ENCODE measurements around the gene HS3ST2. TPM values are rescaled to one million over a fixed set of nuclear protein-coding genes. Genes with fewer than 3 reads are reported as not detected.

The HS3ST2 gene
- total and polyA plus RNA-seq, 2 donors (not counting 3 experiments of a cell fraction or from before 2014, with no cell fraction given): not detected

DNA sequence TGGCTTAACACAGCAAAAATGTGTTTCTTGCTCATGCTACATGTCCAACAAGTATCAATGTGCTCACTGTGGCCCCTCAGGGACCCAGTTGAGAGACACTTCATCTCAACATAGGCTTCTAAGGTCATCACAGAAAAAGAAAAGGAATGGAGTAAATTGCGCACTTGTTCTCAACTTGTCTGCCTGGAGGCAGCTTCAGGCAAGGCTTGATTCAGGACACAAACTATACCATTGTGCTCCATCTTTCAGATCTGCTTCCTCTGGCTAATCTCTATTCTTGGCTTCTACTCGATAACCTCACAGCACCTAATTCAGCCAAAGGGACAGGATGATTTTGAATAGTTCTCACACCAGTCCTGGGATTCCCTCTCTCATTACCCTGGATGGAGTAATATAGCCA is 35.6 kb downstream of the HS3ST2 start:
- Histone ChIP-seq H3K27ac (ENCODE audit: insufficient read depth, low read depth, low read length) (no peak overlapping the region), H4K20me1 (replicated peaks; ENCODE audit: control insufficient read depth, extremely low read depth, insufficient read depth, low read length) (no peaks in the 10 kb centered on the region), H3K9me1 (replicated peaks; ENCODE audit: control insufficient read depth, extremely low read depth, insufficient read depth, low read length) (no peaks in the 10 kb centered on the region), H3K4me3 (replicated peaks in 1 of 3; ENCODE audit: insufficient read depth in 1 of 3, low read depth in 1 of 3, low read length in 3 of 3) (no peak overlapping the region), H3K79me2 (ENCODE audit: control insufficient read depth, insufficient read depth, low read length) (no peaks in the 10 kb centered on the region), H3K9me3 (replicated peaks; ENCODE audit: control insufficient read depth, insufficient read depth, low read length) (no peaks in the 10 kb centered on the region), H3K27me3 (ENCODE audit: control insufficient read depth in 2 of 2, insufficient read depth in 2 of 2, low read length in 2 of 2) (no peaks in the 10 kb centered on the region), H2AFZ (ENCODE audit: low read depth, low read length) (no peak overlapping the region), H3K36me3 (ENCODE audit: control insufficient read depth in 2 of 2, extremely low read depth in 1 of 2, insufficient read depth in 2 of 2, low read length in 2 of 2) (no peaks in the 10 kb centered on the region), H3K4me2 (ENCODE audit: insufficient read depth, low read length) (no peak overlapping the region), H3K9ac (replicated peaks; ENCODE audit: extremely low read depth, insufficient read depth, low read length) (no peak overlapping the region), H3K4me1 (ENCODE audit: control insufficient read depth, extremely low read depth, insufficient read depth, low read length) (no peaks in the 10 kb centered on the region)
- FAIRE-seq (no peak), DNase-seq (ENCODE audit: low read depth, low spot score) (no peak)
- ChIA-PET CTCF (no interaction called here), POLR2A (no interaction called here)
- BruUV-seq (replicated peaks): no TSS peak
- intact Hi-C loops (cut with micrococcal nuclease) (no loop called here), dilution Hi-C loops (cut with MboI; ENCODE audit: extremely low pct_ligation_motif_present, low sequenced_read_pairs) (no loop called here)
- no peak for TF ChIP-seq MAX (IDR thresholded peaks at IDR 0.05; ENCODE audit: insufficient read depth, insufficient read length)
- no peak for TF ChIP-seq MYC (IDR thresholded peaks at IDR 0.05; ENCODE audit: low read depth, low read length)
- TF ChIP-seq GATA2 (IDR thresholded peaks at IDR 0.05; ENCODE audit: insufficient read depth, insufficient read length, low read depth, low read length): no peak
- TF ChIP-seq POLR2AphosphoS5 (IDR thresholded peaks at IDR 0.05; ENCODE audit: insufficient read depth, low read depth, low read length): no peak
- no peak for TF ChIP-seq JUN (IDR thresholded peaks at IDR 0.05; ENCODE audit: borderline replicate concordance, insufficient read depth, insufficient read length, low read depth)
- TF ChIP-seq, protein P1, sequence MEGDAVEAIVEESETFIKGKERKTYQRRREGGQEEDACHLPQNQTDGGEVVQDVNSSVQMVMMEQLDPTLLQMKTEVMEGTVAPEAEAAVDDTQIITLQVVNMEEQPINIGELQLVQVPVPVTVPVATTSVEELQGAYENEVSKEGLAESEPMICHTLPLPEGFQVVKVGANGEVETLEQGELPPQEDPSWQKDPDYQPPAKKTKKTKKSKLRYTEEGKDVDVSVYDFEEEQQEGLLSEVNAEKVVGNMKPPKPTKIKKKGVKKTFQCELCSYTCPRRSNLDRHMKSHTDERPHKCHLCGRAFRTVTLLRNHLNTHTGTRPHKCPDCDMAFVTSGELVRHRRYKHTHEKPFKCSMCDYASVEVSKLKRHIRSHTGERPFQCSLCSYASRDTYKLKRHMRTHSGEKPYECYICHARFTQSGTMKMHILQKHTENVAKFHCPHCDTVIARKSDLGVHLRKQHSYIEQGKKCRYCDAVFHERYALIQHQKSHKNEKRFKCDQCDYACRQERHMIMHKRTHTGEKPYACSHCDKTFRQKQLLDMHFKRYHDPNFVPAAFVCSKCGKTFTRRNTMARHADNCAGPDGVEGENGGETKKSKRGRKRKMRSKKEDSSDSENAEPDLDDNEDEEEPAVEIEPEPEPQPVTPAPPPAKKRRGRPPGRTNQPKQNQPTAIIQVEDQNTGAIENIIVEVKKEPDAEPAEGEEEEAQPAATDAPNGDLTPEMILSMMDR (IDR thresholded peaks at IDR 0.05; ENCODE audit: extremely low read depth in 1 of 2, insufficient read depth in 1 of 2, low read depth in 1 of 2, low read length in 2 of 2): no peak
- TF ChIP-seq EZH2 (IDR thresholded peaks at IDR 0.05; ENCODE audit: borderline replicate concordance, low read depth, low read length, severe bottlenecking): no peak
- TF ChIP-seq FOS (IDR thresholded peaks at IDR 0.05; ENCODE audit: borderline replicate concordance, insufficient read depth, low read length): no peak
- no peak for TF ChIP-seq POLR2A (IDR thresholded peaks at IDR 0.05; ENCODE audit: low read depth, low read length)

Measured in endothelial cell of umbilical vein (primary cell).